Heart left ventricle (tissue), 16 donors: Measurements from ENCODE around the gene LYRM7. TPM values are rescaled to one million over a fixed set of nuclear protein-coding genes. Genes with fewer than 3 reads are reported as not detected.

Experiments
- ATAC-seq, 4 donors: fragments of 200-7000 bp; cut with Tn5 transposase; one replicate each; pipeline ENCODE4 v1.9.1; 2020 to 2022; ENCODE audit warnings: moderate library complexity in 4 of 4, mild to moderate bottlenecking in 3 of 4, moderate number of reproducible peaks in 1 of 4
- DNase-seq, 5 donors: peaks; one replicate each; pipeline ENCODE4 v3.0.0-alpha.2; 2020
- H3K27ac ChIP-seq, 12 donors: fragments of 200-600 bp; sonication (generic) in 4 of 12; one replicate each; pipeline versions ENCODE4 v1.5.0 to v1.8.0; 2016 to 2022; ENCODE audit warnings: mild to moderate bottlenecking in 2 of 12
- H3K27me3 ChIP-seq, 9 donors: fragments of 200-600 bp; sonication (generic) in 2 of 9; one replicate each; pipeline versions ENCODE4 v1.5.1 to v1.8.0; 2016 to 2022; ENCODE audit warnings: mild to moderate bottlenecking in 3 of 9
- H3K36me3 ChIP-seq, 9 donors: fragments of 200-600 bp; sonication (generic) in 2 of 9; one replicate each; pipeline versions ENCODE4 v1.5.0 to v1.8.0; 2018 to 2022; ENCODE audit warnings: mild to moderate bottlenecking in 2 of 9
- H3K4me1 ChIP-seq, 12 donors: fragments of 200-600 bp; sonication (generic) in 4 of 12; one replicate each; pipeline versions ENCODE4 v1.5.0 to v1.8.0; 2016 to 2022; ENCODE audit warnings: mild to moderate bottlenecking in 3 of 12
- H3K4me3 ChIP-seq, 12 donors: fragments of 200-600 bp; sonication (generic) in 4 of 12; one replicate each; pipeline versions ENCODE4 v1.5.0 to v1.8.0; 2017 to 2022; ENCODE audit warnings: mild to moderate bottlenecking in 9 of 12, moderate library complexity in 4 of 12
- H3K9me3 ChIP-seq, 12 donors: fragments of 200-600 bp; sonication (generic) in 4 of 12; one replicate each; pipeline versions ENCODE4 v1.5.0 to v1.8.0; 2016 to 2022; ENCODE audit warnings: mild to moderate bottlenecking in 1 of 12
- POLR2A ChIP-seq, 2 donors: fragments of 450-650 bp; IDR thresholded peaks; one replicate each; pipeline ENCODE4 v1.6.1; 2017; ENCODE audit warnings: antibody characterized with exemption in 2 of 2, mild to moderate bottlenecking in 2 of 2, moderate library complexity in 2 of 2
- WGBS, 4 donors: extraction: QIAGEN DNeasy Blood & Tissue Kit in 2 of 4; methylation state at CpG; one replicate each; pipeline versions ENCODE4 v1.1.5 to v1.1.7; 2013 to 2018; 5-methylcytosine and 5-hydroxymethylcytosine counted together
- intact Hi-C, 10 donors: fragments of 100-400 bp; cut with DNase I; formaldehyde crosslinking; loops; one replicate each; pipeline versions ENCODE4 v1.11.1 to v1.14.2; 2022
- polyA plus RNA-seq, 2 donors: library from polyadenylated mRNA; stranded (reverse); fragments of 200-250 nt; gene quantifications; one replicate each; pipeline ENCODE4 v1.2.3, GENCODE V29; 2013
- total RNA-seq, 9 donors: library from RNA; depleted of rRNA in 2 of 9; stranded (reverse); fragments of >200 nt in 2 of 9; fragmentation: NEBNext Ultra II Directional in 3 of 9; extraction: Animal tissue kit (Norgen Biotek cat#: 25700) in 3 of 9; gene quantifications; one replicate each; pipeline versions ENCODE4 v1.1.0 to v1.2.4, GENCODE V29; 2016 to 2023
- TF ChIP-seq, protein P1 (sequence below), 12 donors: fragments of 200-600 bp; sonication (generic) in 4 of 12; IDR thresholded peaks; one replicate each; pipeline versions ENCODE4 v1.5.0 to v1.8.0; 2018 to 2022; ENCODE audit warnings: antibody characterized with exemption in 12 of 12, mild to moderate bottlenecking in 5 of 12
- donor health status: ischemic (EF 13 %, LVEDD 7.1; RV severe dilation, severe dysfunction).
- donor health status: healthy with polysubstance abuse.
- donor health status: DM: no; HTN: yes; CAD: no.
- donor health status: DM: no; HTN: no; CAD: no.
- donor health status: ischemic (EF 25% LVEDD 6.9; RV normal size, moderate dysfunction).
- donor health status: ischemic (EF 25% LVEDD 5.7; RV mildly dilated, moderate dysfunction).
- donor health status: healthy.
- donor health status: DM: yes; HTN: yes; CAD: no.
- donor health status: ischemic (EF 35%, LVEDD 5.7; RV mildly dilated, moderate dysfunction).
- donor health status: nonischemic (EF 11% LVEDD 7.7; RV severe dilation, severe dysfunction).
- donor health status: DM: yes; HTN: yes; CAD: no.
- donor health status: PGD.
- donor health status: ischemic (EF 29% LVEDD 5.4; RV normal size, mild dysfunction).
- donor health status: nonischemic (EF 23%, LVEDD 6.1; RV moderate dilation, normal function).

LYRM7 gene
- total and polyA plus RNA-seq, 11 donors, result 11.8 to 27.1 (median 20.0) TPM

DNA sequence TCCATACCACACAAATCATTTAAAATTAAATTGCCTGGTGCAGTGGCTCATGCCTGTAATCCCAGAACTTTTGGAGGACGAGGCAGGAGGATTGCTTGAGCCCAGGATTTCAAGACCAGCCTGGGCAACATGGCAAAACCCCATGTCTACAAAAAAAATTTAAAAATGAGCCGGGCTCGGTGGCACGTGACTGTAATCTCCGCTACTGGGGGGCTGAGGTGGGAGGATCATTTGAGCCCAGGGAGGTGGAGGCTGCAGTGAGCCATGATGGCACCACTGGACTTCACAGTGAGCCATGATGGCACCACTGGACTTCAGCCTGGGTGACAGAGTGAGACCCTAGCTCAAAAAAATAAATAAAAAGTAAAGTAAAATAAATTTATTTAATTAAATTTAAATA is 40.9 kb downstream of the LYRM7 start:
- no peak overlapping the region for H3K27ac ChIP-seq
- 92 to 96% (median 96%) methylated on average over 5 of the region's 5 CpGs for WGBS, 4 donors
- TF ChIP-seq POLR2A (IDR thresholded peaks at IDR 0.05), result no peak
- TF ChIP-seq, protein P1, sequence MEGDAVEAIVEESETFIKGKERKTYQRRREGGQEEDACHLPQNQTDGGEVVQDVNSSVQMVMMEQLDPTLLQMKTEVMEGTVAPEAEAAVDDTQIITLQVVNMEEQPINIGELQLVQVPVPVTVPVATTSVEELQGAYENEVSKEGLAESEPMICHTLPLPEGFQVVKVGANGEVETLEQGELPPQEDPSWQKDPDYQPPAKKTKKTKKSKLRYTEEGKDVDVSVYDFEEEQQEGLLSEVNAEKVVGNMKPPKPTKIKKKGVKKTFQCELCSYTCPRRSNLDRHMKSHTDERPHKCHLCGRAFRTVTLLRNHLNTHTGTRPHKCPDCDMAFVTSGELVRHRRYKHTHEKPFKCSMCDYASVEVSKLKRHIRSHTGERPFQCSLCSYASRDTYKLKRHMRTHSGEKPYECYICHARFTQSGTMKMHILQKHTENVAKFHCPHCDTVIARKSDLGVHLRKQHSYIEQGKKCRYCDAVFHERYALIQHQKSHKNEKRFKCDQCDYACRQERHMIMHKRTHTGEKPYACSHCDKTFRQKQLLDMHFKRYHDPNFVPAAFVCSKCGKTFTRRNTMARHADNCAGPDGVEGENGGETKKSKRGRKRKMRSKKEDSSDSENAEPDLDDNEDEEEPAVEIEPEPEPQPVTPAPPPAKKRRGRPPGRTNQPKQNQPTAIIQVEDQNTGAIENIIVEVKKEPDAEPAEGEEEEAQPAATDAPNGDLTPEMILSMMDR (IDR thresholded peaks at IDR 0.05), result no peak
- peaks cover 0 to 23% (median 0%) of the 10 kb centered on the region in 12 donors for H3K4me1 ChIP-seq
- H3K4me3 ChIP-seq, result no peak overlapping the region
- intact Hi-C loops, result no loop called here
- DNase-seq (no peak), ATAC-seq (no peak)
- H3K36me3 ChIP-seq, result no peaks in the 10 kb centered on the region
- H3K9me3 ChIP-seq, result no peaks in the 10 kb centered on the region
- no peaks in the 10 kb centered on the region for H3K27me3 ChIP-seq

DNA sequence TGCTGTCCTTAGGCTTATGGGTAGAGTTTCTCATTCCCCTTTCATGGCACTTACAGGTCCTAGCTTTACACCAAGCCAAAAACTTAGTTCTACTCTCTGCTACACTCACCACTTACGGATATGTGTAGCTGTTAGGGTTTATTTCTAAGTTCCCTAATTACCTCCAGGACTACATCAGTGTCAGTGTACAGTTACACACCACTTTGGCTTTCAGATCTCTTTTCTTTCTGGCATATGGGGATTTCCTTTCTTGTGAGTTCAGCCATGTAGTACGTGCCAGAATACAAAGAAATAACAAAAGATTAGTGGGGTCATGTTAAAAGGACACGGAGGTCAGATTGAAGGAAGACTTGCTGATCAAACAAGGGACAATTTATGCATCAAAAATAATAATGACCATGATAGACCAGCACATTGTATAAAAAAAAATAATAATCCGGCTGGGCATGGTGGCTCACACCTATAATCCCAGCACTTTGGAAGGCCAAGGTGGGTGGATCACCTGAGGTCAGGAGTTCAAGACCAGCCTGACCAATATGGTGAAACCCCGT is 41.8 kb downstream of the LYRM7 start:
- Histone ChIP-seq H3K36me3 (no peaks in the 10 kb centered on the region), H3K9me3 (no peaks in the 10 kb centered on the region), H3K4me3 (no peak overlapping the region), H3K4me1 (peaks cover 0 to 23% (median 0%) of the 10 kb centered on the region in 12 donors), H3K27me3 (no peaks in the 10 kb centered on the region), H3K27ac (no peak overlapping the region)
- intact Hi-C loops, result no loop called here
- DNase-seq (no peak), ATAC-seq (no peak)
- 80 to 86% (median 82%) methylated on average over 5 of the region's 5 CpGs for WGBS, 4 donors
- TF ChIP-seq POLR2A (IDR thresholded peaks at IDR 0.05), result no peak
- TF ChIP-seq, protein P1 (IDR thresholded peaks at IDR 0.05), result no peak

DNA sequence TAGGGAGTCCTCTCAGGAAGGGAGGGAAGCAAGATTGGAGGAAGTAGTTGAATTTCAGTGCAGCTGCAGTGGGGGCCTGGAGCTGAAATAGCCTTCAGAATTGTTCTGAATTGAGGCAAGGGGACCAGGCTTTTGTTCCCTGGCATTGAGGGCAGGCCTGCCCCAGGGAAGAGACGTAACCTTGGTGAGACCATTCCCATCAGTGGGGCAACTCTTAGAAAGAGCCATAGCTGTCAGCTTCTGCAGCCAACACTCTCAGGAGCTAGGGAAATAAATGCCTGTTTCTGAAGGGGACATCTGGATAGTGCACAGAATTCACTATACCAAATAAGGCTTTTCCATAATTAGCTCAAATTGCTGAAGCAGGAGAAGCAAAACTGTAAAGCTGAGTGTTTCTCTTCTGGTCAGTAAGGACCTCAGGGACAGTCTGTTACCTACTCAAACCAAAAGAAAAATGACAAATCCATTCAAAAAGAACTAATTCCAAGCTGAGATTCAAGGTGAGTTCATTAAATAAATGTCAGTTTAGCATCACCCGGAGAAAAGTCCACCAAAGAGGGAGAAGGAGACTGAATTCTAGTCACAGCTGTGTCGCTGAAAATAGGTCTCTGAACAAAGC is 44.0 kb downstream of the LYRM7 start:
- Histone ChIP-seq H3K27me3 (no peaks in the 10 kb centered on the region), H3K4me3 (no peak overlapping the region), H3K9me3 (no peaks in the 10 kb centered on the region), H3K4me1 (peaks cover 0 to 13% (median 0%) of the 10 kb centered on the region in 12 donors), H3K27ac (no peak overlapping the region), H3K36me3 (no peaks in the 10 kb centered on the region)
- ATAC-seq (no peak), DNase-seq (no peak)
- TF ChIP-seq, protein P1 (IDR thresholded peaks at IDR 0.05), result no peak
- TF ChIP-seq POLR2A (IDR thresholded peaks at IDR 0.05), result no peak
- intact Hi-C loops, result no loop called here
- 59 to 79% (median 66%) methylated on average over 3 of the region's 3 CpGs for WGBS, 4 donors

DNA sequence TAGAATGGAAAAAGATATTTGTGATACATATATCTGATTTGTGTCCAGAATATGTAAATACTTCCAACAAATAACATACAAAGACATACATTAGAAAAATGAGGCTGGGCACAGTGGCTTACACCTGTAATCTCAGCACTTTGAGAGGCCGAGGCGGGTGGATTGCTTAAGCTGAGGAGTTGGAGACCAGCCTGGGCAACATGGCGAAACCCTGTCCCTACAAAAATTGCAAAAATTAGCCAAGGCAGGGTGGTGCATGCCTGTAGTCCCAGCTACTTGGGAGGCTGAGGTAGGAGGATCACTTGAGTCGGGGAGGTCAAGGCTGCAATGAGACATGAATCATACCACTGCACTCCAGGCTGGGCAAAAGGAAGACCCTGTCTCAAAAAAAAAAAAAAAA is 47.0 kb downstream of the LYRM7 start:
- no peaks in the 10 kb centered on the region for H3K36me3 ChIP-seq
- WGBS, 4 donors, result 96 to 98% (median 97%) methylated on average over 4 of the region's 4 CpGs
- H3K9me3 ChIP-seq, result no peaks in the 10 kb centered on the region
- intact Hi-C loops, result no loop called here
- no peak overlapping the region for H3K4me3 ChIP-seq
- peaks cover 0 to 13% (median 0%) of the 10 kb centered on the region in 12 donors for H3K4me1 ChIP-seq
- DNase-seq, result no peak
- TF ChIP-seq POLR2A (IDR thresholded peaks at IDR 0.05), result no peak
- TF ChIP-seq, protein P1 (IDR thresholded peaks at IDR 0.05), result no peak
- H3K27me3 ChIP-seq, result no peaks in the 10 kb centered on the region
- H3K27ac ChIP-seq, result no peak overlapping the region
- ATAC-seq, result no peak
